ENCODE results near the gene PRSS22.

GRCh38 chr16:2896480-2897010 is 38.6 kb upstream of the PRSS22 start:
- no peak for TF ChIP-seq CTCF (optimal IDR thresholded peaks at IDR 0.05 in 1 of 3, IDR thresholded peaks at IDR 0.05 in 1 of 3, conservative IDR thresholded peaks at IDR 0.05 in 1 of 3; ENCODE audit: extremely low read depth in 1 of 3, insufficient read depth in 2 of 3, low read length in 3 of 3)
- no peak for TF ChIP-seq EZH2 (IDR thresholded peaks at IDR 0.05; ENCODE audit: low read length)
